Mesothelial cell of epicardium (in vitro differentiated cells): ENCODE results near the gene TRAP1. TPM values are rescaled to one million over a fixed set of nuclear protein-coding genes. Genes with fewer than 3 reads are reported as not detected.

ENCODE experiments used
- DNase-seq, 2 experiments: peaks; one replicate each; pipeline ENCODE4 v3.0.0; 2021; ENCODE audit warnings: low spot score in 2 of 2; ENCODE audit not compliant: unreplicated experiment in 2 of 2
- H3K27ac Mint-ChIP-seq: 2 replicates; pipeline ENCODE4 v1.8.0; 2021; ENCODE audit warnings: mixed read lengths
- H3K27me3 Mint-ChIP-seq: 2 replicates; pipeline ENCODE4 v1.8.0; 2021; ENCODE audit warnings: low read depth, mixed read lengths
- H3K36me3 Mint-ChIP-seq: 2 replicates; pipeline ENCODE4 v1.8.0; 2021; ENCODE audit warnings: mixed read lengths
- H3K4me1 Mint-ChIP-seq: 2 replicates; pipeline ENCODE4 v1.8.0; 2021; ENCODE audit warnings: mixed read lengths
- H3K4me3 Mint-ChIP-seq: 2 replicates; pipeline ENCODE4 v1.8.0; 2021; ENCODE audit warnings: mild to moderate bottlenecking, moderate library complexity, mixed read lengths
- H3K9me3 Mint-ChIP-seq: 2 replicates; pipeline ENCODE4 v1.8.0; 2021; ENCODE audit warnings: mixed read lengths
- total RNA-seq: library from RNA; stranded (reverse); gene quantifications from 3 replicates; pipeline ENCODE4 v1.2.1, GENCODE V29; 2021
- TF ChIP-seq, protein P1 (sequence below): fragments of 200-600 bp; sonication (generic); IDR thresholded peaks from one replicate; pipeline ENCODE4 v1.5.0; 2021; ENCODE audit warnings: antibody characterized with exemption; ENCODE audit not compliant: unreplicated experiment

Gene TRAP1
- total RNA-seq, 1 donor from 2014 or later, result 149 TPM

DNA sequence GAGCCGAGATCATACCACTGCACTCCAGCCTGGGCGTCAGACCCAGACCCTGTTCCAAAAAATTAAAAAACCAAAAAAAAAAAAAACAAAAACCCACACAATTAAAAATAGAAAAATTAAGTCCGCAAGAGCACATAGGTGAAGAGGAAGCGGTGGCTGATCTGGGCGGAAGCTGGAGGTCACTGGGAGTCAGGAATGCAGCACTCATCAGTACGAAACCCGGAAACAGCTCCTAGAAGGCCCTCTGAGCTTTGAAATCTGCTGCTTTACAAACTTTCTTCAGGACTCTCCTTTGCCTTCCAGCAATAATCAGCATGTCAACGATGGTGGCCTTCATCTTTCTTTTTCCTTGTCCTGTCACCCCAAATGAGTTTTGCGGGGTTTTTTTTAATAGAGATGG, 29.5 kb downstream of the TRAP1 start:
- no peak overlapping the region for H3K27ac Mint-ChIP-seq
- H3K4me1 Mint-ChIP-seq, result peaks cover 8% of the 10 kb centered on the region
- no peaks in the 10 kb centered on the region for H3K27me3 Mint-ChIP-seq
- TF ChIP-seq, protein P1, sequence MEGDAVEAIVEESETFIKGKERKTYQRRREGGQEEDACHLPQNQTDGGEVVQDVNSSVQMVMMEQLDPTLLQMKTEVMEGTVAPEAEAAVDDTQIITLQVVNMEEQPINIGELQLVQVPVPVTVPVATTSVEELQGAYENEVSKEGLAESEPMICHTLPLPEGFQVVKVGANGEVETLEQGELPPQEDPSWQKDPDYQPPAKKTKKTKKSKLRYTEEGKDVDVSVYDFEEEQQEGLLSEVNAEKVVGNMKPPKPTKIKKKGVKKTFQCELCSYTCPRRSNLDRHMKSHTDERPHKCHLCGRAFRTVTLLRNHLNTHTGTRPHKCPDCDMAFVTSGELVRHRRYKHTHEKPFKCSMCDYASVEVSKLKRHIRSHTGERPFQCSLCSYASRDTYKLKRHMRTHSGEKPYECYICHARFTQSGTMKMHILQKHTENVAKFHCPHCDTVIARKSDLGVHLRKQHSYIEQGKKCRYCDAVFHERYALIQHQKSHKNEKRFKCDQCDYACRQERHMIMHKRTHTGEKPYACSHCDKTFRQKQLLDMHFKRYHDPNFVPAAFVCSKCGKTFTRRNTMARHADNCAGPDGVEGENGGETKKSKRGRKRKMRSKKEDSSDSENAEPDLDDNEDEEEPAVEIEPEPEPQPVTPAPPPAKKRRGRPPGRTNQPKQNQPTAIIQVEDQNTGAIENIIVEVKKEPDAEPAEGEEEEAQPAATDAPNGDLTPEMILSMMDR, result no peak
- no peak overlapping the region for H3K4me3 Mint-ChIP-seq
- H3K36me3 Mint-ChIP-seq, result peaks cover 34% of the 10 kb centered on the region
- no peak for DNase-seq
- no peaks in the 10 kb centered on the region for H3K9me3 Mint-ChIP-seq

DNA sequence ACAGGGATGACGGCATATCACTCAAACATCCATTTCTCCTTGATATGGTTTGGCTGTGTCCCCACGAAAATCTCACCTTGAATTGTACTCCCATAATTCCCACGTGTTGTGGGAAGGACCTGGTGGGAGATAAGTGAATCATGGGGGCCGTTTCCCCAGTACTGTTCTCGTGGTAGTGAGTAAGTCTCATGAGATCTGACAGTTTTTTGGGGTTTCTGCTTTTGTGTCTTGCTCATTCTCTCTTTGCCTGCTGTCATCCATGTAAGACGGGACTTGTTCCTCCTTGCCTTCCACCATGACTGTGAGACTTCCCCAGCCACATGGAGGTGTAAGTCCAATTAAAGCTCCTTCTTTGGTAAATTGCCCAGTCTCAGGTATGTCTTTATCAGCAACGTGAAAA, 30.3 kb downstream of the TRAP1 start:
- Mint-ChIP-seq H3K27ac (no peak overlapping the region), H3K36me3 (peaks cover 40% of the 10 kb centered on the region), H3K27me3 (no peaks in the 10 kb centered on the region), H3K4me1 (peaks cover 8% of the 10 kb centered on the region), H3K9me3 (peaks cover under 1% of the 10 kb centered on the region), H3K4me3 (no peak overlapping the region)
- TF ChIP-seq, protein P1, result no peak
- no peak for DNase-seq

DNA sequence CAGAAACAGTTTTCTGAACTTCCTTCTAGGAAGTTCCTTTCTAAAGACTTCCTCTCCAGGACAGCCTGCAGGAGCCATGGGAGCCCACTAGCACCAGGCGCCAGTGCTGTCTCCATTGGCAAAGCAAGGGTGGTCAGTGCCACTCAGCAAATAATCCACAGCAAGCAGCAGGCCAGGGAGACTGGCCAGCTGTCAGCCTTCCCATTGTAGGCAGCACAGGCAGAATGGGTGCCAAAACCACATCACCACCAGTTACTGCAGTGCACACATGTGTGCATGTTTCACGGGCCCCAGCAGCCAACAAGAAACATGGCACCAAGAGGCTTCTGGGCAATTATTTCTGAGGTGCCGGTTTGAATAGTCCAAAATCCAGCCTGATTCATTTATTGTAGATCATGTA, 36.1 kb downstream of the TRAP1 start:
- no peak overlapping the region for H3K27ac Mint-ChIP-seq
- peaks cover 5% of the 10 kb centered on the region for H3K9me3 Mint-ChIP-seq
- no peaks in the 10 kb centered on the region for H3K4me1 Mint-ChIP-seq
- peaks cover 47% of the 10 kb centered on the region for H3K36me3 Mint-ChIP-seq
- no peak for DNase-seq
- H3K27me3 Mint-ChIP-seq, result no peaks in the 10 kb centered on the region
- H3K4me3 Mint-ChIP-seq, result no peak overlapping the region
- TF ChIP-seq, protein P1, result no peak

DNA sequence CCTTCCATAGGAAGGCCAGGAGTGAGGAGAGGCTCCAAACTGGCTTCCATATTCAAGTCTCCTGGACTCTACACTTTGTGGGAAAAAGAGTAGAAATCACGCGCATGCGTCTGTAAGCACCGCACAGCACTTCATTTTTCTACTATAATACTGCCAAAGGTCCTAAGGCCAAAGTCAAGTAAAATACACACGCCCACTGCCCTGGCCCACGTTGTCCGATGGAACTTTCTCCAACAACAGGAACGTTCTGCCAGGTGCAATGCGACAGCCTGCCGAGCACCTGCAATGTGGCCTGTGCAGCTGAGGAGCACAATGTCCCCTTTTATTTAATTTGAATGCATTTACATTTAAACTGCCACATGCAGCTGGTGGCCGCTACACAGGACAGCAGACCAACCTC, 39.3 kb downstream of the TRAP1 start:
- H3K4me3 Mint-ChIP-seq, result no peak overlapping the region
- H3K27ac Mint-ChIP-seq, result no peak overlapping the region
- no peaks in the 10 kb centered on the region for H3K27me3 Mint-ChIP-seq
- peaks cover 46% of the 10 kb centered on the region for H3K36me3 Mint-ChIP-seq
- TF ChIP-seq, protein P1, result no peak
- H3K4me1 Mint-ChIP-seq, result no peaks in the 10 kb centered on the region
- DNase-seq, result no peak
- H3K9me3 Mint-ChIP-seq, result peaks cover 5% of the 10 kb centered on the region

DNA sequence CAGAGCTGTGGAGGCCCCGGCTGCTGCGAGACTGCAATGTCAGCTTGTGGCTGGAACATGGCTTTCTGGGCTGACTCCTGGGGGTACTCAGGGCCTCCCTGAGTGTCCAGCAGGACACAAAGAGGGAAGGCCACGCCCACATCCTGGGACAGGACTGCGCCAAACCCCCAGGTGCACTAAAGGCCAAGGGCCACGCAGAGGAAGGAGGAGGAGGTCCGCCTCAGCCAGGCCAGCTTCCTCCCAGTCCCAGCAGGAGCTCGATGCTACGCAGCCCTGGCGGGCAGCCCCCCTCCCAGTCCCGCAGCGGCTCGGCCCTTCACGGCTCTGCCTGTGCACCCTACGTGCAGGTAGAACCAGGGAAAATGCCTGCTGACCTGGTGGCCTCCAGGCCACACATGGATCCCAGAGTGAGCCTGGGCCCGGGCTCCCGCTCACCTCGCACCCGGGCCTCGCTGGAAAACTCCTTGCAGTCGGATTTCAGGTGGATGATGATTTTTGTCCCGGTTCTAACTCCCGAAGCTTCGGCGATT, 41.7 kb downstream of the TRAP1 start:
- Mint-ChIP-seq H3K4me3 (no peak overlapping the region), H3K4me1 (no peaks in the 10 kb centered on the region), H3K27me3 (no peaks in the 10 kb centered on the region), H3K27ac (no peak overlapping the region), H3K9me3 (no peaks in the 10 kb centered on the region), H3K36me3 (peaks cover 40% of the 10 kb centered on the region)
- no peak for DNase-seq
- TF ChIP-seq, protein P1, result no peak
